Ecto neural progenitor cell (in vitro differentiated cells): Measurements from ENCODE around the gene HINT3.
A peak's percentile ranks its signal among the peaks of the same experiment; 100 is the strongest.
"Not testable (repeated sequence)": the region's sequence is repeated elsewhere in the genome, so short reads cannot be mapped to it uniquely, and the experiment has no call there.

ENCODE experiments used
- DNase-seq: peaks from one replicate; pipeline ENCODE4 v3.0.0-alpha.2; 2018; ENCODE audit warnings: low spot score

HINT3 gene

DNA sequence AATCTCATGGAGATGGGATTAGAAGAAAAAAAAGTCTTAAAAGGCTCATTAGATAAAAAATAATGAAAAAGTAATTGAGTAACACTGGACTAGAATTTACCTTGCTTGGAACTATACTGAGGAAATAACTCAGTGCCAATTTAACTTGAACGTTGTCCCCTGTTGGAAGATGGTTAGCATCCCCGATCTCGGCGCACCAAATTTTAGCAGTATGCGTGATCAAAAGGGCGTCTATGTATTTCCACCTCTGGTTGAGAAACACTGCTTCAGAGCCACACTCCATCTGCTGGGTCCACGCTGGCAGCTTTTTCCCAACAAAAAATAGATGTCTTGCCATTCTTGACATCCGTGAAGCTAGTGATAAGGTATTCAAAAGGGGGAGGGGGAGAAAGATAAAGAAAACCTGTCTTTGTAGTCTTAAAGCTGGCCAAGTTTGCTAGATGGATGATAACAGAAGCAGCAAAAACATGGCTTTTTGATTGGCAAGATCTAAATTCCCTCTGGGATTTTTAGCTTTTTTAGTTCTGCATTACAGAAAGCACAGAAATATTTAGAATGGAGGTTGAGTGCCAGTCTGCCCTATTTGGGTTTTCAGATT, 6.4 kb downstream of the HINT3 start:
- no peak for DNase-seq

DNA sequence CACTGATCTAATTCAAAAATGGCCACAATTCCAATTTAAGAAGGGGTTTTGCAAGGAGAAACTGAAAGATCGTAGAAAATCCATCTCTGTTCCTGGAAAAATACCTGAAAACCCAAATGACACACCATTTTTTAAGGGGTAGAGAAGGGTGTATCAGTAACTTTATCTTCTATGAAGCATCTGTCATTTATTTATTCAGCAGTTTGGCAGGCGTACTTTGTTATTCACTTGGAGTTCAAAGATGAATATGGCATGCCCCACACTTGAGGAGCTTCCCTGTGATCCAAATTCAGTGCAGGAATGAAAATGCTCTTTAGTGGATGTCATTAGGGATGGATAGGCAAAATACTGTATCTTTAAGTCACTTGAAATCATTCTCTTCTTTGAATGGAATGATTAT, 7.2 kb downstream of the HINT3 start:
- no peak for DNase-seq

DNA sequence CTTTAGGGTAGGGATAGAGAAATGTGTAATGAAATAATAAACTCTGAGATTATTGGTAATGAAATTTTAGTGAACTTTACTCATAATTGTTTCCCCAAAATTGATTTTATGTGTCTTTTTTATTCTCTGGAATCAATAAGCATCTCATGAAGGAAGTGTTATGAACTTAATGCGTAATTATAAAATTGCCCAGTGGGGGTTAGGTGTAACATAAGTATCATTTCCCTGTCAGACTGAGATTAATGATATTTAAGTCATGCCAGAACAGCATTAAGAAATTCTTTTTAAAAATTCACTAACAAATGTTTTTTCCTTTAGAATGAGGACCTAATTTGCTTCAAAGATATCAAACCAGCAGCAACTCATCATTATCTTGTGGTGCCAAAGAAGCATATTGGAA, 10.0 kb downstream of the HINT3 start:
- DNase-seq: no peak

DNA sequence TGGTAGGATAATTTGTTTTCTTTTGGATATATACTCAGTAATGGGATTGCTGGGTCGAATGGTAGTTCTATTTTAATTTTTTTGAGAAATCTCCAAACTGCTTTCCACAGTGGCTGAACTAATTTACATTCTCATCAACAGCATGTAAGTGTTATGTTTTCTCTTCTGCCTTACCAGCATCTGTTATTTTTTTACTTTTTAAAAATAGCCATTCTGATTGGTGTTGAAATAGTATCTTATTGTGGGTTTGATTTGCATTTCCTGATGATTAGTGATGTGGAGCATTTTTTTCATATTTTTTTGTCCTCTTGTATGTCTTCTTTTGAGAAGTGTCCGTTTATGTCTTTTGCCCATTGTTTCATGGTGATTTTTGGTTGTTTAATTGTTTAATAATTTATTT, 11.9 kb downstream of the HINT3 start:
- DNase-seq: no peak

DNA sequence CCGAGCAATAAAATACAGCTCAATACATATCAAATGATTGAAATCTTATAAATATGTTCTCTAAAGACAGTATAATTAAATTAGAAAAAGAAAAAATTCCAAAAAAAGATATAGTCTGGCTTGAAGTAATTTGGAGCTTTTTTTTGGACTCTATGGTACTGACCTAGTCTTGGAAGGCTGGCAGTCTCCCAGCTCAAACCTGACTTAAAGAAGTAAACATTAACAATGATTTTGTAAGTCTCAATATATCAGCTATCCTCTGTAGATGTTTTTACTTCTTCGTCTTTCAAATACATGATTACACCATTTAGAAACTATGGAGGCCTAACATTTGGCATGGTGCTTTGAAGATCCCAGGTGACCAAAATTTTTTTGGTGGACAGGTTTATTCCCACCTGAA, 14.2 kb downstream of the HINT3 start:
- no peak for DNase-seq

DNA sequence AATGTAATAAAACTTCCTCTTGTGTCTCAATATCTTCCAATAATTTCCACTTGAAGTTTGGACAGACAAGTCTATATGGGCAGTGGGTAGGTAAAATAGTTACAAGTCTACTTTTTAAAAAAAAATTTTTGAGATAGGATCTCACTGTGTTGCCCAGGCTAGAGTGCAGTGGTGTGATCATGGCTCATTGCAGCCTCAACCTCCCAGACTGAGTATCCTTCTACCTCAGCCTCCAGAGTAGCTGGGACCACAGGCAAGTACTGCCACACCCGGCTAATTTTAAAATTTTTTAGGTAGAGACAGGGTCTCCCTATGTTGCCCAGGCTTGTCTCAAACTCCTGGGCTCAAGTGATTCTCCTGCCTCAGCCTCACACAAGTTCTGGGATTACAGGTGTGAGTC, 15.9 kb downstream of the HINT3 start:
- not testable (repeated sequence) for DNase-seq

DNA sequence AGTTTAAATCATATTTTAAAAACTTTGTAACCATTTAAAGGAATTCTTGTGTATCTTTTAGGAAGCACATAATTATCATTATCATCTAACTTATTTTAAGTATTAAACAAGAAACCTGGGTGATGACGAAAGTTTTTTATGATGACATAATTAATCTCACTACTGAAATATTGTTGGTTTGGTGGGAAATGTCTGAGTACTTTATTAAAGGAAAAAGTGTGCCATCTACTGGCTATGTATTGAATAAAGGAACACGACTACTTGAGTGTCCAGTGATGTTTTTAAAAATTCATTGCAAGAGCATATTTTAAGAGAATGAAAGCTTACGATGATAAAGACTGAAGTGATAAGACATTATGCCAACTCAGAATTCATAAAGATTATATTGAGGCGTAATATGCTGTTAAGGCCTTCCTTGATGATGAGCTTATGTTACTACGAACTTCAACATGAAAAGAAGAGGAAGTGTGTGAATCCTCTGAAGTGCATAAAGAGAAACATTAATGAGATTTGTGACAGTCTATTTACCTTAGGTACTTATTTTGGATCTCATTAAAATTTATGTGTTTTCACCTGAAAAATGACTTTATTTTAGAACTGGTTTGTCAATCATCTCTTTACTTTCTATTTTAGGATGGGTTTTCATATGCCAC, 17.8 kb downstream of the HINT3 start:
- no peak for DNase-seq

DNA sequence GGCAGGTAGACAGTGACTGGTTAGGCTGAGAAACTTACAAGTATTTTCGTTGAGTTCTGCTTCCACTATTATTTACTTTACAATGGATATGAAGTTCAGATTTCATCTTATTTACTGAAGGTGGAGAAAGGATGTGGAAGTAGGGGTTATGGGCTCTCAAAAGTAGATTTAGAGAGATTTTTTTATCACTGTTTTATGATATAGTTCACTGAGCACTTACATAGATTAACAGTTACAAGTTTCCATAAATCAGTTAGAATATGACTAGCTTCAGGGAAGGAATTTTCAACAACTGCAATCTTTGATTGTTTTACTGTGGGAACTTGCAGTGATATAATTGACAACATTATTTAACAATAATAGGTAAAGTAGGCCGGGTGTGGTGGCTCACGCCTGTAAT, 22.5 kb downstream of the HINT3 start:
- DNase-seq: no peak

DNA sequence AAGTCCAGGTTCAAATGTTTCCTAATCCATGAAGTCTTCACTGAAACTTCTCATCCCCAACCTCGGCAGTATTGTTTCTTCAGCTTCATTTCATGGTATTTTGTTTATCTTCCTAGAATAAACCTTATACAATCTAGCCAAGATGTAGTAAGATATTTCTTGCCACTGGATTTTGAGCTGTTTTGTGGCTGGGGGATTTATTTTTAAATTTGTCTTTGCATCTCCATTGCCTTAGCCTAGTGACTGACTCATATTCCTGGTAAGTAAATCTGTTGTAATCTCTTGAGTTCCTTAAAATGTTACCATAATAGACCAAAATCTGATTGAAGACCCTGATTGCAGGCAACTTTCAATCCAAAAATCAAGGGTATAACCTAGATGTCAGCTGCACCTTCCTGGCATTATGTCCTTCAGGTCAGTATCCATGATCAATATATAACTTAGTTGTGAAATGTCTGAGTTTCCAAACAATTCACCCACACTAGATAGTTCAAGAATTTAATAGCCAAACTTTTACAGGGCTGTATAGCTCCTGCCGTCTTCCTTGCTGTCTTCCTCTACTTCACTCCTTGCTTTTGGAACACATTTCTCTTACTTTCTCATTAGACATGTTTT, 25.1 kb downstream of the HINT3 start:
- no peak for DNase-seq

DNA sequence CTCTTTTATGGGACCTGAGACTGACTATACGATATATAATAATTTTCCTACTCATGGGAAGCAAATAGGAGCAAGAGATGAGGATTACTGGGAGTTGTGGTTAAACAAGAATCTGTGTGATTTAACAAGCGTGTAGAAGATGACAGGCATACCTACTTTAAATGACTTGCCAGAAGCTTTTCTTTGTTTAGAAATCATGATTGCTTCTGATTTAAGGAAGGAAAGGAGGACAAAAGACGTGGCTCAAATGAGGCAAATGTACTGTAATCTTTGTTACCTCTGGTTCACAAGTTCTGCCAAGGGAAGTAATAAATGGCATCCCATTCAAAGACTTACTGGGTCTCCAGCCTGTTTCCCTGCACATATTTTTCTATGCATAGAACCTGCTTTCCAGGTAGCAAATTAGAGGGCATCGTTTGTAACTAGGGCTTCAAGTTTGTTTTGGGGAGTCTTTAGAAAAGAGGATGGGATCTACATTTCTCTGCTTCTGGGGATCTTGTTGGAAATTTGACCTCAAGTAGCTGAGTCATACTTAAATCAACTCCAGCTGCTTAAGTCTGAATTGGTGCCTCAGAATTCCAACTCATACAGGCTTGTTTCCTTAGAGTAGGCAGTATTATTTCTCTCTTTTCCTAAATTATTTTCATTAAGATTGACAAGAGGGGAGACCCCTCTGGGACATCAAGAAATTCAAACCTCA, 26.8 kb downstream of the HINT3 start:
- no peak for DNase-seq

DNA sequence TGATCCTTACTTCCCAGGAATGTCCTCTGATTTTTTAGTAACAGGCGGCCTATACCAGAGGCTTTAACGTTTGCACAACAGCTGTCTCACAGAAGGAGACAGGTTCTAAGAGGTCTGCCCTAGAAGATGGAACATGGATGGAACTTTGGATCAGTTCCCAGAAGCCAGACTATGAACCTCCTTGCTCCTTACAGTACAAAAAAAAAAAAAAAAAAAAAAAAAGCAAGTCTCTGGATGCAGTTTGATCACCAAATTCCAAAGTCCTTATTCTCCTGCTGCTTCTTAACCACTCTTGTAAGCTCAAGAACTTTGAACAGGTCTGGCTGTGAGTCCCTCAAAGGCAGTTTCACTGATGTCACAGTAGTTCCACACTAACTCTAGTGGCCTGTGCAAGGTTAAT, 27.7 kb downstream of the HINT3 start:
- DNase-seq: no peak

DNA sequence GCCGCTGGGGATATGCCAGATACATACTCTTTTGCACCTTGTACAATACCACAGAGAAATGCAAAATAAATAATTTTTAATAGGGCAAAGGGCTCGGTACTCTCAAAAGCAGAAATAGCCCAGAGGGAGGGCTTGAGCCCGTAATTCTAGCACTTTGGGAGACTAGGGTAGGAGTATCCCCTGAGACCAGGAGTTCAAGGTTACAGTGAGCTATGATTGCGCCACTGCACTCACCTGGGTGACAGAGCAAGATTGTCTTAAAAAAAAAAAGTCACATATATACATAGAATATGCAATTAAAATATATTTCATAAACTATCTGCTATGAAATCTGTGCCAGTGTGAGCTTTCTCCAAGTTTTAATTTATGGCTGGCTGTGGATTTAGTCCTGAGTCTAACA, 29.0 kb downstream of the HINT3 start:
- no peak for DNase-seq

DNA sequence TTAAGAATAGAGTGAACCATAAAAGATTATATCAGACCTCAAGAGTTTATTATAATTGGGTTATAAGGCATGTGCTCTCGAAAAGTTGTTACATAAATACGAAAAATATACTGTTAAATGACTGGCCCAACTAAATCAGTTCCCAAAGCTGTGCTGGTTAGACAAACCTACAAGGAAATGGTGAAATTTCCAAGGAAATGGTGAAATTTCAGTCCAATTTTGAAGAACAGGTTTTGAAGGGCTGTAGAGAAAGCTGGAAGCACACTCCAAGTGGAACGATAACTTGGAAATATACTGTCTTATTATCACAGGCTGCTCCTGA, 29.4 kb downstream of the HINT3 start:
- DNase-seq: no peak

DNA sequence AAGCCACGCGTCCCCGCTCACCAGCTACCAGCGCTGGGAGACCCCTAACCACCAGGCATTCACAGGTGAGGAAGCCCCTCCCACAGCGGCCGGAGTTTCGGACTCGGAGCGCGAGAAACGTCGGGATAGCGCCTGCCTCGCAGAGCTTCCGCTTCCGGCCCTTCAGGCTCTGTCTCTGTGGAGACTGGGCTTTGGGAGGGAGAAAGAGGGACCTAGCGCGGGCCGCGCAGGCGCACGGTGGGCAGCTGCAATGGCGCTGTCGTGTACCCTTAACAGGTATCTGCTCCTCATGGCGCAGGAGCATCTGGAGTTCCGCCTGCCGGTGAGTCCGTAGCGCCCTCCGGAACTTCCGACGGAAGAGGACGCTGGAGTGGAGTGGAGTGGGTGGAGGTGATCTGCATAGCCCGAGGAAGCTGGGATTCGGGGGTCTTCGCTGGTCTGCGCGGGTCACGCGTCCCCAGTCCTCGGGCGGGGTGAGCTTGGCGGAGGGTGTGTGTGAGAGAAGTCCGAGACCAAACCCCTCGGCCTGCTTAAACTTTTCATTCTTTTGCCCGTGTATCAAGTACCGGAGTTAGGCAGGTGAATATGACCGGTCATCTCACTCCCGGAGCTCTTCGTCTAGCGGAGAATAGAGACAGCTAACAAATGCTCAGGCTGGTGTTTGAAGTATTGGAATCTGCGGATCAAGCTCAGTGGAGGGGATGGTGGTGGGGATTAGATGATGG, 29.9 kb downstream of the HINT3 start, which contains the start of gene TRMT11:
Gene TRMT11, plus strand, starts transcription at position 240 of the 725 bp plus-strand sequence. Its CDS starts 11 bp downstream, at position 251.
- peak; percentile 92 for DNase-seq

DNA sequence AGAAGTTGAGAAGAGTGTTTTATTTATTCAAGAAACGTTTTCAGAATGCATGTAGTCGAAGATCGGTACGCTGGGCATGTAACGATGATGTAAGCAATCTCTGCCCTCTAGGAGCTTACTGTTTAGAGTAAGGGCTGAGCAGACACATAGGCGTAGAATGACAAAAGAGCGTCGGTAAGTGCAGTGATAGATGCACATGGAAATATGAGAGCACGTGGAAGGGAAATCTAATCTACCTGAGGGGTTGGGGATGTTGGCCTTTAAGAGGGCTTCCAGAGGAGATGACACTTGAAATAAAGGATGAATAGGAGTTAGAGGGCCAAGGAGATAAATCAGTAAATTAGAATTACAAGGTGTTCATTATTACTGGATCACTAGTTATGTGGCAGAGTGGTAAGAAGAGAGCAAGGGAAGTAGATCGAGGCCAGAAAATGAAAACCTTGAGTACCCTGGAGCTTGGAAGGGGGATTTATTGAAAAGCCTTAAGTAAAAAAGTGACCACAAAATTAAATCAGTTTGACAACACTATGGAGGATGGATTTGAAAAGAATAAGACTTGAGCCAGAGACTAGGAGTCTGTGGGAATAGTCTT, 30.6 kb downstream of the HINT3 start:
- no peak for DNase-seq

DNA sequence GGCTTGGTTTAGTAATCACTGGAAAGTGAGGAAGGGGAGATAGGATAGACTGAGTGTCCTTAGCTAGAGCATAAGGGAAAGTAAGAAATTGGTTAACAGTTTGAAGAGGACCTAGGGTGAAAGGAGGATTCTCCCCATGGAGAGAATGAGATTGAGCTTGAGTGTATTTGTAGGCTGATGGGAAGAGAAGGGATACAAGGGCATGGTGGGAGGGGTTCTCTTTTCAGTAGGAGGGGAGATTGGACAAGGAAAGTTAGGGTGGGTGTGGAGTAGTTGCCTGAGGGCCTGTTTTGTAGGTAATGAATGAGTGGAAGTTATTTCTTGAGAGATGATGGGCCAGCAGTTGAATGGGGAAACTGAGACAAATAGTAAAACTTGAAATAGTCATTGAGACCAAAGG, 31.7 kb downstream of the HINT3 start:
- DNase-seq: no peak

DNA sequence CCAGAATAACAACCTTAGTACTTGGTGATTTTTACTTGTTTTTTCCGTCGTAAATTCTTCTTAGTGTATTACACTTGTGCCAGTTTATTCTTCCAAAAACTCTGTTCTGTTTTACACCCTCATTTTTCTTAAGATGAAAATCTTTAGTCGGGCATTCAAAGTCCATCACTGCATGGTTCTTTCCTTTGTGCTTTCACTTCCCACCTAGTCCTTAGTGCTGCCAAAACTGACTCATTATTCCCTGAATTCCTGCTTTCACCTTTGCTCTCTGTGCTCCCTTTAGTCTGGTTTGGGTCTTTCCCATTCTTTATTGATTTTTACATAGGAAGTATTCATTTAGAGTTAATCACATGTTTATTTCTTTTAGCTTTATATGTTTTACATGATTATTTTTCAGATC, 33.1 kb downstream of the HINT3 start:
- no peak for DNase-seq

DNA sequence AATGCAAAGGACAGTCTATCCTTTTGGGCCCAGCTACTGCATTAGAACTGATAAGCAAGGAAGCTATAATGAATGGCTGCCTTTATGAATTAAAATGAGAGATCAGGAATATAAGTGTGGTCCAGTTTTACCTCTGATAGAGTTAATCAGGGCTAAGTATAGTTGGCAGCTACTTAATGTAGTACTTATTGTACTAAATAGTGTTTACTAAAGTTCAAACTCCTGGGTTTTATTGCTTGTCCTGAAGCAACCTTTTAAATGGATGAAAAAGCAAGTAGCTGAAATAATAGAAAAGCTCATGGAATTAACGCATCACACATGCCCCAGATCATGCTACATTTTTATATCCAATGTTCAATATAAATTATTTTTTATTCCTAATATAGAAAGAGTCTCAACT, 35.1 kb downstream of the HINT3 start:
- DNase-seq: no peak

DNA sequence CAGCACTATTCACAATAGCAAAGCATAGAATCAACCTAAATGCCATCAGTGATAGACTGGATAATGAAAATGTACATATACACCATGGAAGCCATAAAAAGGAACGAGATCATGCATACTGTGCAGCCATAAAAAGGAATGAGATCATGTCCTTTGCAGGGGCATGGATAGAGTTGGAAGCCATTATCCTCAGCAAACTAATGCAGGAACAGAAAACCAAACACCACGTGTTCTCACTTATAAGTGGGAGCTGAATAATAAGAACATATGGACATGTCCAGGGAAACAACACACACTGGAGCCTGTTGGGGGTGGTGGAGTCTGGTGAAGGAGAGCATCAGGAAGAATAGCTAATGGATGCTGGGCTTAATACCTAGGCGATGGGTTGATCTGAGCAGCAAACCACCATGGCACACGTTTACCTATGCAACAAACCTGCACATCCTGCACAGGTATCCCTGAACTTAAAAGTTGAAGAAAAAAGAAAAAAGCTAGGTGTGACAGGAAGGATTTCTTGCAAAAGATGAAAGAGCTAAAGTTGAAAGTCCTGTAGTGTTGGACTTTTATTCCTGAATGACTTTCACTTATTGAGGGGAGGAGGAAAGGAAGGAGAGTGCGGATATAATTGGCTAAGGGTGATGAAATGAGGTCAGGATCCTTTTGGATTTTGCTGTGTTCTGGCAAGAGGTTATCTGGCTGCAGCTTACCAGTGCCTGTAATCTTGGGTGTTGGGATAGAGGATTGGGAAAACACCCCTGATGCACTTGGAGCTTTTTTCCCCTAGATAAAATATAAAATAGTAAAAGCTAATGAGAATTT, 38.3 kb downstream of the HINT3 start:
- no peak for DNase-seq

DNA sequence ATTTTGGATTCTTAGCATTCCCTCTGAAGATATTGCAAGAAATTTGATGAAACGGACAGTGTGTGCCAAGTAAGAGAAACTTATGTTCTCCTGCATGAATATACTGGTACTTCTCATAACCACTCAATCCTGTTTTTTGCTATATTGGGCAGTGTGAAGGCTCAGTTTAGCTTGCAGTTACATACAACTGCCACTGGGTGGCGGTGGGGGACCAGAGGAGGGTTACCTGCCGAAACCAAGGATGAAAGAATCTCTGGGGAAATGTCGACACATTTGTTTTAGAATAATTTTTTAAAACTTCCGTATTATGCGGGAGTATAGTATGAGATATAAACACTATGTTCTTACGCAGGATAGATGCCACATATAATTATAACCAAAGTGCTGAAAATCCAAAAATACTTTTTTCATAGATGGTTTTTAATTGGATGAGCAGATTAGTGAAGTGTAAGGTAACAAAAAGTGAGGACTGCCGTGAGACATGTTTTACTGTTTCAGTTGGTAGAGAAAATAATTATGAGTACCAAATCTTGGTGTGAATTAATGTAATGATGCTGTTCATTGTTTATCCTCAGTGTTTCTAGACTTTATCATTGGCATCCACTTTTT, 39.5 kb downstream of the HINT3 start:
- DNase-seq: peak; percentile 61
